SK-N-SH (cell line): ENCODE measurements around the gene HID1. TPM values are rescaled to one million over a fixed set of nuclear protein-coding genes. Genes with fewer than 3 reads are reported as not detected.

Experiments
- CTCF ChIA-PET: fragments of 300-600, 350-600 bp; formaldehyde crosslinking; extraction: SDS; loops from one replicate; lab custom pipeline; 2021; lab: Yijun Ruan, JAX
- POLR2A ChIA-PET: fragments of 350-600 bp; sonication (Branson Sonifier 250); formaldehyde crosslinking; extraction: SDS; loops from one replicate; lab custom pipeline; 2020; ENCODE audit warnings: antibody characterized with exemption, inconsistent platforms; lab: Yijun Ruan, JAX
- DNase-seq: peaks from one replicate; pipeline ENCODE4 v3.0.0; 2012
- H2AFZ ChIP-seq: fragments of 200-600 bp; sonication (generic); 2 replicates; pipeline ENCODE4 v1.8.1; 2016; ENCODE audit warnings: antibody characterized with exemption, mild to moderate bottlenecking, low read depth
- H3F3A ChIP-seq: fragments of 200-600 bp; sonication (generic); replicated peaks from 2 replicates; pipeline ENCODE3; 2016; ENCODE audit warnings: antibody characterized with exemption, mild to moderate bottlenecking; ENCODE audit not compliant: insufficient read depth
- H3K27ac ChIP-seq, 2 experiments: fragments of 200-500 bp in 1 of 2; fragments of 200-600 bp in 1 of 2; sonication (Bioruptor generic) in 1 of 2; sonication (generic), shearing (Covaris generic) in 1 of 2; 2 replicates each; pipeline versions ENCODE4 v1.5.1 to v1.6.1; 2014 to 2016; ENCODE audit warnings: low read depth in 2 of 2, inconsistent platforms in 1 of 2, low read length in 1 of 2, mild to moderate bottlenecking in 1 of 2, mixed read lengths in 1 of 2
- H3K27me3 ChIP-seq: fragments of 200-600 bp; sonication (generic), shearing (Covaris generic); 2 replicates; pipeline ENCODE4 v1.6.1; 2016; ENCODE audit warnings: mixed run types; ENCODE audit not compliant: insufficient read depth
- H3K36me3 ChIP-seq, 2 experiments: fragments of 200-500 bp in 1 of 2; fragments of 200-600 bp in 1 of 2; sonication (Bioruptor generic) in 1 of 2; sonication (generic) in 1 of 2; replicated peaks in 1 of 2; 2 replicates each; pipeline versions ENCODE3 to v1.5.1; 2014 to 2016; ENCODE audit warnings: low read length in 1 of 2, mild to moderate bottlenecking in 1 of 2; ENCODE audit not compliant: insufficient read depth in 2 of 2, control insufficient read depth in 1 of 2
- H3K4me1 ChIP-seq, 2 experiments: fragments of 200-500 bp in 1 of 2; fragments of 200-600 bp in 1 of 2; sonication (Bioruptor generic) in 1 of 2; sonication (generic), shearing (Covaris generic) in 1 of 2; 2 replicates each; pipeline versions ENCODE4 v1.5.1 to v1.6.1; 2014 to 2016; ENCODE audit warnings: low read depth in 1 of 2, low read length in 1 of 2, mixed run types in 1 of 2; ENCODE audit not compliant: insufficient read depth in 2 of 2, control insufficient read depth in 1 of 2
- H3K4me2 ChIP-seq: fragments of 200-600 bp; sonication (generic), shearing (Covaris generic); 2 replicates; pipeline ENCODE4 v1.6.1; 2017; ENCODE audit warnings: mixed run types
- H3K4me3 ChIP-seq, 2 experiments: fragments of 200-500 bp in 1 of 2; fragments of 200-600 bp in 1 of 2; sonication (Bioruptor generic) in 1 of 2; sonication (generic), shearing (Covaris generic) in 1 of 2; 2 replicates each; pipeline versions ENCODE4 v1.5.1 to v1.8.1; 2014 to 2016; ENCODE audit warnings: low read depth in 2 of 2, inconsistent platforms in 1 of 2, low read length in 1 of 2, mild to moderate bottlenecking in 1 of 2, mixed read lengths in 1 of 2, moderate library complexity in 1 of 2
- H3K79me2 ChIP-seq: fragments of 200-600 bp; sonication (generic); 2 replicates; pipeline ENCODE4 v1.8.1; 2017; ENCODE audit warnings: mild to moderate bottlenecking; ENCODE audit not compliant: insufficient read depth
- H3K9ac ChIP-seq: fragments of 200-600 bp; sonication (generic); 2 replicates; pipeline ENCODE4 v1.6.1; 2017; ENCODE audit warnings: mixed run types
- H3K9me2 ChIP-seq: fragments of 200-600 bp; sonication (generic); 2 replicates; pipeline ENCODE4 v1.6.1; 2017; ENCODE audit warnings: mixed run types
- H3K9me3 ChIP-seq: fragments of 200-600 bp; sonication (generic); 2 replicates; pipeline ENCODE4 v1.6.1; 2017; ENCODE audit warnings: mixed run types, mild to moderate bottlenecking, moderate library complexity
- H4K20me1 ChIP-seq: fragments of 200-600 bp; sonication (generic); 2 replicates; pipeline ENCODE4 v1.6.1; 2017; ENCODE audit warnings: mild to moderate bottlenecking, mixed run types; ENCODE audit not compliant: insufficient read depth
- CTCF ChIP-seq: fragments of 200-600 bp; sonication (generic); IDR thresholded peaks from 2 replicates; pipeline ENCODE4 v1.6.1; 2017; ENCODE audit warnings: antibody characterized with exemption, mild to moderate bottlenecking, moderate library complexity
- ELF1 ChIP-seq: IDR thresholded peaks from 2 replicates; pipeline ENCODE4 v1.4.0; 2012
- EZH2phosphoT487 ChIP-seq: fragments of 200-600 bp; sonication (generic); IDR thresholded peaks from 2 replicates; pipeline ENCODE4 v1.6.1; 2017; ENCODE audit warnings: low read depth, mixed run types, mild to moderate bottlenecking, antibody characterized with exemption, moderate library complexity, borderline replicate concordance
- FOXM1 ChIP-seq: IDR thresholded peaks from 2 replicates; pipeline ENCODE4 v1.4.0; 2012; ENCODE audit warnings: low read depth, mild to moderate bottlenecking
- GATA2 ChIP-seq: sonication (generic); formaldehyde crosslinking; IDR thresholded peaks from 2 replicates; pipeline ENCODE4 v1.5.0; 2020; ENCODE audit warnings: mild to moderate bottlenecking, missing genetic modification reagents
- IRF3 ChIP-seq: fragments of 150-350 bp; IDR thresholded peaks from 2 replicates; pipeline ENCODE4 v1.6.1; 2016; ENCODE audit warnings: mild to moderate bottlenecking, low read depth, low read length
- MEF2A ChIP-seq: IDR thresholded peaks from 2 replicates; pipeline ENCODE4 v1.4.0; 2012; ENCODE audit warnings: low read depth, borderline replicate concordance
- MXI1 ChIP-seq: IDR thresholded peaks from 2 replicates; pipeline ENCODE4 v1.6.1; 2012; ENCODE audit warnings: mild to moderate bottlenecking, low read depth, low read length, improper control_type of control experiment
- NRF1 ChIP-seq: IDR thresholded peaks from 2 replicates; pipeline ENCODE4 v1.6.1; 2012; ENCODE audit warnings: low read depth, mild to moderate bottlenecking, low read length
- POLR2AphosphoS5 ChIP-seq: IDR thresholded peaks from 2 replicates; pipeline ENCODE4 v1.6.1; 2012; ENCODE audit warnings: low read depth, low read length
- RAD21 ChIP-seq: IDR thresholded peaks from 2 replicates; pipeline ENCODE4 v1.6.1; 2012; ENCODE audit warnings: mild to moderate bottlenecking, low read length
- RCOR1 ChIP-seq: fragments of 150-350 bp; IDR thresholded peaks from 2 replicates; pipeline ENCODE4 v1.6.1; 2017; ENCODE audit warnings: antibody characterized with exemption, low read length
- RXRA ChIP-seq: IDR thresholded peaks from 2 replicates; pipeline ENCODE4 v1.4.0; 2012; ENCODE audit warnings: low read depth, mild to moderate bottlenecking, borderline replicate concordance
- SIN3A ChIP-seq: IDR thresholded peaks from 2 replicates; pipeline ENCODE4 v1.6.1; 2012; ENCODE audit warnings: low read depth, mild to moderate bottlenecking, low read length, moderate library complexity, borderline replicate concordance
- TCF12 ChIP-seq: IDR thresholded peaks from 2 replicates; pipeline ENCODE4 v1.4.0; 2012
- TEAD4 ChIP-seq: IDR thresholded peaks from 2 replicates; pipeline ENCODE4 v1.4.0; 2012; ENCODE audit warnings: mild to moderate bottlenecking, borderline replicate concordance; ENCODE audit not compliant: insufficient read depth
- YY1 ChIP-seq: IDR thresholded peaks from 2 replicates; pipeline ENCODE4 v1.4.0; 2012; ENCODE audit warnings: low read depth, mild to moderate bottlenecking
- WGBS: methylation state at CpG from one replicate; pipeline ENCODE4 v1.1.6; 2017; ENCODE audit warnings: low lambda C conversion rate; 5-methylcytosine and 5-hydroxymethylcytosine counted together
- polyA plus RNA-seq, 3 experiments: library from polyadenylated mRNA; depleted of rRNA; stranded (reverse); fragments of >200 nt; gene quantifications; 2 replicates each; pipeline ENCODE4 v1.2.3, GENCODE V29; 2012

Gene HID1
- polyA plus RNA-seq, 1 of the 3 experiments (the other 2 are of a cell fraction) = 2.5 TPM

DNA sequence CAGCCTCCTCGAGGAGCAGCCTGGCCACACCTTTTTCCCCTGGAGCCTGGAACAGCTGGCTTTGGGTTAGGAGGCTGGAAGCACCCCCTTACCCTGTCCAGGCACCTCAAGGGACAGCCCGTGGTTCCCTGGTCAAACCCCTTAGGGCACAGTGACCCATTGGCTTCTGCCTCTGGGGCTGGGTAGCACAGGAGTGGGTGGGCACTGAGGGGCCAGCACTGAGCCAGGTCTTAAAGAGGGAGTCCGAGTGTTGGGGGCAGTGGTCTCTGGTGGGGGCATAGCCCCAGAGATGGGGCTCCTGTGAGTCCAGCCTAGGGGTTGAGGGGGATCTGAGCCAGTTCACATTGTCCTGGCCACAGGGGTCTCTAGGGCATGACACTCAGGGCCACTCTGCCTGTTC, 21.5 kb downstream of the HID1 start (continued):
- TF ChIP-seq RCOR1 (no peak), RXRA (no peak), EZH2phosphoT487 (no peak), RAD21 (no peak), TCF12 (no peak), FOXM1 (no peak), NRF1 (no peak), SIN3A (no peak), POLR2AphosphoS5 (no peak)

GRCh38 chr17:74950207-74950606, 22.4 kb downstream of the HID1 start:
- Histone ChIP-seq H4K20me1 (no peaks in the 10 kb centered on the region), H3K4me1 (no peaks in the 10 kb centered on the region; a peak in 1 of 4 replicates), H3K9ac (no peak overlapping the region), H3K9me3 (no peaks in the 10 kb centered on the region), H3K4me2 (no peak overlapping the region), H2AFZ (no peak overlapping the region), H3K9me2 (no peaks in the 10 kb centered on the region), H3K27ac (no peak overlapping the region), H3F3A (no peaks in the 10 kb centered on the region), H3K79me2 (no peaks in the 10 kb centered on the region), H3K27me3 (peaks cover 53% of the 10 kb centered on the region), H3K36me3 (no peaks in the 10 kb centered on the region), H3K4me3 (no peak overlapping the region)
- WGBS = 50% methylated on average over 7 of the region's 8 CpGs
- DNase-seq = no peak
- ChIA-PET POLR2A (interaction anchor here (1.3 to 2.5 kb wide), 2 partner anchors 11 to 12 kb away, joined by 3 to 5 read pairs; no protein-coding TSS in a partner anchor), CTCF (interaction anchor here (1.0 to 10.7 kb wide), 4 partner anchors 8 to 25 kb away, joined by 3 to 104 read pairs (median 40); partner anchors contain the start of genes OTOP2 and USH1G)
- TF ChIP-seq MEF2A (no peak), FOXM1 (no peak), TEAD4 (no peak), POLR2AphosphoS5 (no peak), ELF1 (no peak), GATA2 (CRISPR knock-in tag) (no peak), IRF3 (no peak), MXI1 (no peak), YY1 (no peak), CTCF (no peak)
